GM12878 (cell line): ENCODE measurements around the gene ACYP2. TPM values are rescaled to one million over a fixed set of nuclear protein-coding genes. Genes with fewer than 3 reads are reported as not detected.

ENCODE experiments used
- ATAC-seq: fragments of 200-7000 bp; cut with Tn5 transposase; 3 replicates; pipeline ENCODE4 v1.9.1; 2020; ENCODE audit warnings: mild to moderate bottlenecking, moderate library complexity
- BruUV-seq: library from RNA; stranded (reverse); fragments of 400-500 nt; replicated peaks from 2 replicates; lab custom pipeline; 2021; lab: Mats Ljungman, UMichigan
- CTCF ChIA-PET: fragments of 300-600 bp; sonication (Branson Sonifier 250); formaldehyde crosslinking; extraction: SDS; loops from one replicate; lab custom pipeline; 2021; ENCODE audit warnings: inconsistent platforms; lab: Yijun Ruan, JAX
- POLR2A ChIA-PET: fragments of 350-600 bp; formaldehyde crosslinking; extraction: SDS; loops from one replicate; lab custom pipeline; 2021; ENCODE audit warnings: inconsistent platforms; lab: Charles Lee
- RAD21 ChIA-PET: fragments of 300-600 bp; sonication (Branson Sonifier 250); formaldehyde crosslinking; loops from one replicate; lab custom pipeline; 2023; ENCODE audit warnings: antibody characterized with exemption; ENCODE audit not compliant: unreplicated experiment; lab: Charles Lee
- SMC1A ChIA-PET: fragments of 300-600 bp; sonication (Branson Sonifier 250); formaldehyde crosslinking; loops from one replicate; lab custom pipeline; 2023; ENCODE audit not compliant: unreplicated experiment, uncharacterized antibody; lab: Charles Lee
- DNase-seq: peaks from one replicate; pipeline ENCODE4 v3.0.0-alpha.2; 2011; ENCODE audit warnings: low read depth, low spot score
- FAIRE-seq: peaks from 3 replicates; lab custom pipeline; 2011; peaks lifted over from hg19 to GRCh38; lab: Jason Lieb, UNC
- H2AFZ ChIP-seq: 2 replicates; pipeline ENCODE4 v1.6.0; 2011; ENCODE audit warnings: low read depth, low read length, control low read depth; ENCODE audit not compliant: control insufficient read depth
- H3K27ac ChIP-seq: 2 replicates; pipeline ENCODE4 v1.5.1; 2011; ENCODE audit warnings: control low read depth; ENCODE audit not compliant: control insufficient read depth, insufficient read depth
- H3K27me3 ChIP-seq, 2 experiments: replicated peaks in 1 of 2; 2 replicates each; pipeline versions ENCODE4 v1.6.0 to v1.6.1; 2011; ENCODE audit warnings: low read length in 1 of 2; ENCODE audit not compliant: control insufficient read depth in 2 of 2, insufficient read depth in 2 of 2
- H3K36me3 ChIP-seq, 2 experiments: 2 replicates each; pipeline ENCODE4 v1.5.1; 2011; ENCODE audit warnings: low read length in 1 of 2; ENCODE audit not compliant: control insufficient read depth in 2 of 2, insufficient read depth in 2 of 2
- H3K4me1 ChIP-seq: 2 replicates; pipeline ENCODE4 v1.6.1; 2011; ENCODE audit warnings: mild to moderate bottlenecking, low read length, moderate library complexity, mixed read lengths; ENCODE audit not compliant: control insufficient read depth, insufficient read depth
- H3K4me2 ChIP-seq: 2 replicates; pipeline ENCODE4 v1.6.0; 2011; ENCODE audit warnings: control low read depth; ENCODE audit not compliant: control insufficient read depth, insufficient read depth
- H3K4me3 ChIP-seq: fragments of 200-600 bp; sonication (generic); 2 replicates; pipeline ENCODE4 v1.5.1; 2016
- H3K79me2 ChIP-seq: 2 replicates; pipeline ENCODE4 v1.6.0; 2011; ENCODE audit warnings: low read length; ENCODE audit not compliant: control insufficient read depth, insufficient read depth
- H3K9ac ChIP-seq: 2 replicates; pipeline ENCODE4 v1.8.0; 2011; ENCODE audit warnings: low read length, control low read depth, mixed read lengths; ENCODE audit not compliant: control insufficient read depth, insufficient read depth
- H3K9me3 ChIP-seq: replicated peaks from 3 replicates; pipeline ENCODE4 v1.5.1; 2011; ENCODE audit warnings: mild to moderate bottlenecking, low read length; ENCODE audit not compliant: control insufficient read depth, insufficient read depth
- H4K20me1 ChIP-seq: 2 replicates; pipeline ENCODE4 v1.6.0; 2011; ENCODE audit not compliant: control insufficient read depth, insufficient read depth
- CHD4 ChIP-seq: fragments of 200-600 bp; sonication (generic); IDR thresholded peaks from 2 replicates; pipeline ENCODE4 v1.6.1; 2016; ENCODE audit warnings: mild to moderate bottlenecking
- ETV6 ChIP-seq, 2 experiments: fragments of 450-650 bp in 1 of 2; IDR thresholded peaks in 1 of 2; conservative IDR thresholded peaks in 1 of 2; 2 replicates each; pipeline ENCODE4 v1.6.1; 2014; ENCODE audit warnings: antibody characterized with exemption in 1 of 2, borderline replicate concordance in 1 of 2, low read depth in 1 of 2, mild to moderate bottlenecking in 1 of 2, moderate library complexity in 1 of 2
- JUND ChIP-seq: IDR thresholded peaks from 2 replicates; pipeline ENCODE4 v1.6.1; 2012; ENCODE audit warnings: low read depth, mild to moderate bottlenecking, low read length, improper control_type of control experiment, moderate library complexity
- MYC ChIP-seq: IDR thresholded peaks from 2 replicates; pipeline ENCODE4 v1.6.1; 2011; ENCODE audit warnings: mild to moderate bottlenecking, low read length, moderate library complexity, inconsistent platforms; ENCODE audit not compliant: insufficient read depth, insufficient replicate concordance, insufficient read length, severe bottlenecking
- NFXL1 ChIP-seq: fragments of 450-650 bp; IDR thresholded peaks from 2 replicates; pipeline ENCODE4 v1.6.1; 2017; ENCODE audit warnings: antibody characterized with exemption, mild to moderate bottlenecking, borderline replicate concordance
- RELA ChIP-seq: fragments of 450-650 bp; IDR thresholded peaks from 2 replicates; pipeline ENCODE4 v1.8.0; 2014; ENCODE audit warnings: borderline replicate concordance; ENCODE audit not compliant: partially characterized antibody
- RFX5 ChIP-seq: IDR thresholded peaks from 2 replicates; pipeline ENCODE4 v1.6.1; 2011; ENCODE audit warnings: low read depth, low read length, improper control_type of control experiment
- SPI1 ChIP-seq: IDR thresholded peaks from 2 replicates; pipeline ENCODE4 v1.6.1; 2011; ENCODE audit warnings: low read depth, mild to moderate bottlenecking, low read length, moderate library complexity, borderline replicate concordance; ENCODE audit not compliant: insufficient read depth
- SREBF1 ChIP-seq: IDR thresholded peaks from 2 replicates; pipeline ENCODE4 v1.6.1; 2012; ENCODE audit warnings: mild to moderate bottlenecking, low read length
- TBL1XR1 ChIP-seq: IDR thresholded peaks from 2 replicates; pipeline ENCODE4 v1.6.1; 2012; ENCODE audit warnings: low read depth, low read length, improper control_type of control experiment
- TCF12 ChIP-seq: IDR thresholded peaks from 2 replicates; pipeline ENCODE4 v1.6.1; 2011; ENCODE audit warnings: low read depth, mild to moderate bottlenecking, low read length
- YY1 ChIP-seq: IDR thresholded peaks from 2 replicates; pipeline ENCODE4 v1.6.1; 2011; ENCODE audit warnings: low read depth, mild to moderate bottlenecking, low read length
- ZSCAN29 ChIP-seq: fragments of 450-650 bp; IDR thresholded peaks from 2 replicates; pipeline ENCODE4 v1.6.1; 2017; ENCODE audit warnings: mild to moderate bottlenecking, moderate library complexity
- WGBS: methylation state at CpG from one replicate; pipeline ENCODE4 v1.1.6; 2016; ENCODE audit warnings: low lambda C conversion rate; ENCODE audit not compliant: insufficient replicate concordance, insufficient coverage; ENCODE audit errors: missing lambda C conversion rate; 5-methylcytosine and 5-hydroxymethylcytosine counted together
- in situ Hi-C: fragments of 300-500 bp; cut with MboI; formaldehyde crosslinking; loops from 9 replicates; pipeline ENCODE4 v1.14.3; 2018; ENCODE audit warnings: mixed read lengths
- intact Hi-C: fragments of 100-400 bp; cut with micrococcal nuclease; formaldehyde crosslinking; loops from one replicate; pipeline ENCODE4 v1.14.2; 2022; ENCODE audit not compliant: unreplicated experiment
- polyA plus RNA-seq, 11 experiments: library from polyadenylated mRNA; depleted of rRNA in 4 of 11; unstranded in 6 of 11; stranded (reverse) in 5 of 11; fragments of >200 nt; fragmentation: Nextera tagmentation in 4 of 11; fragmentation: Illumina TruSeq in 1 of 11; extraction: Ambion mirVana in 4 of 11; extraction: Trizol in 1 of 11; gene quantifications; 1 replicate in 1 of 11; 2 replicates in 10 of 11; pipeline versions ENCODE4 v1.2.1 to v1.2.3, GENCODE V29; 2011 to 2016; ENCODE audit warnings: inconsistent platforms in 2 of 11, missing spikeins in 2 of 11, low read depth in 1 of 11
- total RNA-seq, 4 experiments: library from RNA; depleted of rRNA in 3 of 4; stranded (reverse); fragments of >200 nt in 3 of 4; fragmentation: Illumina TruSeq in 1 of 4; extraction: Trizol in 1 of 4; gene quantifications; 2 replicates each; pipeline versions ENCODE4 v1.2.1 to v1.2.3, GENCODE V29; 2013 to 2021
- TF ChIP-seq, protein P1 (sequence below): IDR thresholded peaks from 2 replicates; pipeline ENCODE4 v1.6.1; 2011; ENCODE audit warnings: borderline replicate concordance, low read depth, mild to moderate bottlenecking, moderate library complexity, mixed read lengths, low read length; ENCODE audit not compliant: insufficient read depth; ENCODE audit errors: extremely low read length
- TF ChIP-seq, protein P2 (sequence below): fragments of 450-650 bp; IDR thresholded peaks from 2 replicates; pipeline ENCODE4 v1.6.1; 2017; ENCODE audit warnings: mild to moderate bottlenecking
- TF ChIP-seq, protein P3 (sequence below): fragments of 450-650 bp; IDR thresholded peaks from 2 replicates; pipeline ENCODE4 v1.6.1; 2017; ENCODE audit warnings: low read depth, mild to moderate bottlenecking, moderate library complexity
- TF ChIP-seq, protein P4 (sequence below): fragments of 450-650 bp; IDR thresholded peaks from 2 replicates; pipeline ENCODE4 v1.6.1; 2014; ENCODE audit warnings: mild to moderate bottlenecking

Gene ACYP2
- total and polyA plus RNA-seq, 10 of the 15 experiments (the other 5 are each of a cell fraction or from before 2014, with no cell fraction given): 4.2 to 16.3 (median 9.0) TPM

DNA sequence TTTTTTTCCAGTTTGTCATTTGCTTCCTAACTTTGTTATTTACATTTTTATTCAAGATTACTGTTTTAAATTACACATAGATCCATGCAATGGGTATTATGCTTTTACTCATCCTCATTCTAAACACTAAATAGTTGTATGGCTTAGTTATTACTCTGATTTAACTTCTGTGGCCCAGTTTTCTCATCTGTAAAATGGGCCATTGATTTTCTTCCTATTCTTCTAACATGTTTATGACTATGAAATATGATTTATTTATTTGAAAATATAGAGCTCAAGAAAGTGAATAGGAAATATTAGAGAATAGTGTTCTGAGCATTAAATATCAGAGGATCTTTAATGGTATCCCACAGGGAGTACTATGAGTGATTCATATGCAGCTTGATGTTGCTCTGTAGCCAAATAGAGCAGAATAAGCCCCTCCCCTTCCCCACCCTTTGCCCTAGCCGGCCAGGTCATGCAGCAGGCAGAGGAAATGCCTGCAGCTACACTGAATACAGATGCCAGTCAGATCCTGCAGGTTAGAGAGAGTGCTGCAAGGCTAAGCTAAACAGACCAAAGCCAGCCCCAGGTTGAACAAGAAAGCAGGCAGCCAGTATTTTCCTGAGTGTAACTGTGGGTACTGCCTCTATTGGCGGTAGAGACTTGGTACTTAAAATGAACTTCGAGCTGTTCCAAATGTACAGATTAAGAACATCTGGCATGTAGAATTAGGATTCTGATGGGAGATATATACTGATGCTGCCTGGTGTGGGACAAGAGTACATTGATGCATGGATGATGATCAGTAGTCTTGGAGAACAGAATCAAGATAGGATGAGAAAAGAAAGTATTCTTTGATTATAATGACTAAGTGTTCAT lies 11.7 kb upstream of the ACYP2 start:
- Histone ChIP-seq H2AFZ (no peak overlapping the region; the same call in 1 of the 2 replicates), H3K4me2 (no peak overlapping the region), H3K9me3 (no peaks in the 10 kb centered on the region), H3K4me3 (no peak overlapping the region), H3K79me2 (no peaks in the 10 kb centered on the region), H3K4me1 (peaks cover 15% of the 10 kb centered on the region), H4K20me1 (no peaks in the 10 kb centered on the region), H3K36me3 (no peaks in the 10 kb centered on the region), H3K27ac (no peak overlapping the region), H3K27me3 (no peaks in the 10 kb centered on the region), H3K9ac (no peak overlapping the region)
- ATAC-seq (peak; percentile 87), FAIRE-seq (no peak), DNase-seq (no peak)
- ChIA-PET RAD21 (interaction anchor here (1.1 to 3.0 kb wide), 3 partner anchors 50 to 601 kb away, joined by 3 to 11 read pairs (median 3); no protein-coding TSS in a partner anchor), CTCF (interaction anchor here (0.7 to 1.8 kb wide), 4 partner anchors 8 to 201 kb away, joined by 3 to 7 read pairs (median 4); no protein-coding TSS in a partner anchor), SMC1A (interaction anchor here (0.8 to 3.0 kb wide), 4 partner anchors 10 to 600 kb away, joined by 3 to 17 read pairs (median 6); no protein-coding TSS in a partner anchor), POLR2A (interaction anchor here (0.9 kb wide), 1 partner anchor 11 kb away, joined by 3 read pairs; no protein-coding TSS in a partner anchor)
- BruUV-seq: no TSS peak
- in situ Hi-C loops: loop anchor here (25.0 kb wide), 1 partner anchor 609 kb away; the partner anchor contains the start of gene EML6
- WGBS: 32% methylated on average over 3 of the region's 3 CpGs
- intact Hi-C loops: loop anchor here (10.0 kb wide), 1 partner anchor 531 kb away; no protein-coding TSS in a partner anchor
- TF ChIP-seq RELA: no peak
- no peak for TF ChIP-seq CHD4
- no peak for TF ChIP-seq YY1
- TF ChIP-seq, protein P1, sequence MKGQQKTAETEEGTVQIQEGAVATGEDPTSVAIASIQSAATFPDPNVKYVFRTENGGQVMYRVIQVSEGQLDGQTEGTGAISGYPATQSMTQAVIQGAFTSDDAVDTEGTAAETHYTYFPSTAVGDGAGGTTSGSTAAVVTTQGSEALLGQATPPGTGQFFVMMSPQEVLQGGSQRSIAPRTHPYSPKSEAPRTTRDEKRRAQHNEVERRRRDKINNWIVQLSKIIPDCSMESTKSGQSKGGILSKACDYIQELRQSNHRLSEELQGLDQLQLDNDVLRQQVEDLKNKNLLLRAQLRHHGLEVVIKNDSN: no peak
- no peak for TF ChIP-seq JUND
- TF ChIP-seq SREBF1: no peak
- TF ChIP-seq TBL1XR1: no peak
- TF ChIP-seq, protein P2, sequence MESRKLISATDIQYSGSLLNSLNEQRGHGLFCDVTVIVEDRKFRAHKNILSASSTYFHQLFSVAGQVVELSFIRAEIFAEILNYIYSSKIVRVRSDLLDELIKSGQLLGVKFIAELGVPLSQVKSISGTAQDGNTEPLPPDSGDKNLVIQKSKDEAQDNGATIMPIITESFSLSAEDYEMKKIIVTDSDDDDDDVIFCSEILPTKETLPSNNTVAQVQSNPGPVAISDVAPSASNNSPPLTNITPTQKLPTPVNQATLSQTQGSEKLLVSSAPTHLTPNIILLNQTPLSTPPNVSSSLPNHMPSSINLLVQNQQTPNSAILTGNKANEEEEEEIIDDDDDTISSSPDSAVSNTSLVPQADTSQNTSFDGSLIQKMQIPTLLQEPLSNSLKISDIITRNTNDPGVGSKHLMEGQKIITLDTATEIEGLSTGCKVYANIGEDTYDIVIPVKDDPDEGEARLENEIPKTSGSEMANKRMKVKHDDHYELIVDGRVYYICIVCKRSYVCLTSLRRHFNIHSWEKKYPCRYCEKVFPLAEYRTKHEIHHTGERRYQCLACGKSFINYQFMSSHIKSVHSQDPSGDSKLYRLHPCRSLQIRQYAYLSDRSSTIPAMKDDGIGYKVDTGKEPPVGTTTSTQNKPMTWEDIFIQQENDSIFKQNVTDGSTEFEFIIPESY: no peak
- TF ChIP-seq, protein P3, sequence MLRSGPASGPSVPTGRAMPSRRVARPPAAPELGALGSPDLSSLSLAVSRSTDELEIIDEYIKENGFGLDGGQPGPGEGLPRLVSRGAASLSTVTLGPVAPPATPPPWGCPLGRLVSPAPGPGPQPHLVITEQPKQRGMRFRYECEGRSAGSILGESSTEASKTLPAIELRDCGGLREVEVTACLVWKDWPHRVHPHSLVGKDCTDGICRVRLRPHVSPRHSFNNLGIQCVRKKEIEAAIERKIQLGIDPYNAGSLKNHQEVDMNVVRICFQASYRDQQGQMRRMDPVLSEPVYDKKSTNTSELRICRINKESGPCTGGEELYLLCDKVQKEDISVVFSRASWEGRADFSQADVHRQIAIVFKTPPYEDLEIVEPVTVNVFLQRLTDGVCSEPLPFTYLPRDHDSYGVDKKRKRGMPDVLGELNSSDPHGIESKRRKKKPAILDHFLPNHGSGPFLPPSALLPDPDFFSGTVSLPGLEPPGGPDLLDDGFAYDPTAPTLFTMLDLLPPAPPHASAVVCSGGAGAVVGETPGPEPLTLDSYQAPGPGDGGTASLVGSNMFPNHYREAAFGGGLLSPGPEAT: no peak
- TF ChIP-seq ZSCAN29: no peak
- TF ChIP-seq TCF12: no peak
- TF ChIP-seq SPI1: no peak
- TF ChIP-seq NFXL1: no peak
- TF ChIP-seq ETV6 (conservative IDR thresholded peaks at IDR 0.05 in 1 of 2, IDR thresholded peaks at IDR 0.05 in 1 of 2; ENCODE audit: borderline replicate concordance in 1 of 2, low read depth in 1 of 2): no peak
- no peak for TF ChIP-seq RFX5
- TF ChIP-seq, protein P4, sequence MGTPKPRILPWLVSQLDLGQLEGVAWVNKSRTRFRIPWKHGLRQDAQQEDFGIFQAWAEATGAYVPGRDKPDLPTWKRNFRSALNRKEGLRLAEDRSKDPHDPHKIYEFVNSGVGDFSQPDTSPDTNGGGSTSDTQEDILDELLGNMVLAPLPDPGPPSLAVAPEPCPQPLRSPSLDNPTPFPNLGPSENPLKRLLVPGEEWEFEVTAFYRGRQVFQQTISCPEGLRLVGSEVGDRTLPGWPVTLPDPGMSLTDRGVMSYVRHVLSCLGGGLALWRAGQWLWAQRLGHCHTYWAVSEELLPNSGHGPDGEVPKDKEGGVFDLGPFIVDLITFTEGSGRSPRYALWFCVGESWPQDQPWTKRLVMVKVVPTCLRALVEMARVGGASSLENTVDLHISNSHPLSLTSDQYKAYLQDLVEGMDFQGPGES: no peak
- TF ChIP-seq MYC: no peak
